ENCODE data around the gene ABCD3. TPM values are rescaled to one million over a fixed set of nuclear protein-coding genes. Genes with fewer than 3 reads are reported as not detected.
A peak's percentile ranks its signal among the peaks of the same experiment; 100 is the strongest.

Gene ABCD3
- total RNA-seq, 1 experiment from 2014 or later: 26.5 TPM

DNA sequence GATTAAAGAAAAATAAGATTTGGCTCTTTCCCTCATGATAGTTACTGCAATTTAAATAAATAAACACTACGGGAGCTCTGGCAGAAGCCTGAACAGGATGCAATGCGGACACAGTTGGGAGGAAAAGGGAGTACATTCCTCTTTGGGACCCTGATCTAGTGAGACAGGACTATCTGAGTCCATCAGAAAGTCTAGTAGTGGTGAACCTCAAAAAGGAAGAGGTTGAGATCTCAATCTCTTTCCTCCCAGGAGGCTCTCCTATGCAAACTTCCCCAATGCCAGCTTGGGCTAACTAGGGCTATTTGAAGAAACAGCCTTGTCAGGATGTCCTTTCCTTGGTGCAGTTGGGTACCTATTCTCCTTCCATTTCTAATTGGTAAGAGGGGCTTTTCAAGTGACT, 4.9 kb upstream of the ABCD3 start:
- ChIA-PET CTCF (no interaction called here), POLR2A (no interaction called here)
- Mint-ChIP-seq H3K4me1 (ENCODE audit: insufficient read depth, unreplicated experiment) (no peaks in the 10 kb centered on the region), H3K4me3 (ENCODE audit: unreplicated experiment) (no peak overlapping the region), H3K9me3 (ENCODE audit: unreplicated experiment) (no peaks in the 10 kb centered on the region), H3K27me3 (ENCODE audit: insufficient read depth, unreplicated experiment) (peaks cover 21% of the 10 kb centered on the region), H3K27ac (ENCODE audit: low read depth, unreplicated experiment) (no peak overlapping the region), H3K36me3 (ENCODE audit: insufficient read depth, unreplicated experiment) (no peaks in the 10 kb centered on the region)
- TF ChIP-seq, protein P1, sequence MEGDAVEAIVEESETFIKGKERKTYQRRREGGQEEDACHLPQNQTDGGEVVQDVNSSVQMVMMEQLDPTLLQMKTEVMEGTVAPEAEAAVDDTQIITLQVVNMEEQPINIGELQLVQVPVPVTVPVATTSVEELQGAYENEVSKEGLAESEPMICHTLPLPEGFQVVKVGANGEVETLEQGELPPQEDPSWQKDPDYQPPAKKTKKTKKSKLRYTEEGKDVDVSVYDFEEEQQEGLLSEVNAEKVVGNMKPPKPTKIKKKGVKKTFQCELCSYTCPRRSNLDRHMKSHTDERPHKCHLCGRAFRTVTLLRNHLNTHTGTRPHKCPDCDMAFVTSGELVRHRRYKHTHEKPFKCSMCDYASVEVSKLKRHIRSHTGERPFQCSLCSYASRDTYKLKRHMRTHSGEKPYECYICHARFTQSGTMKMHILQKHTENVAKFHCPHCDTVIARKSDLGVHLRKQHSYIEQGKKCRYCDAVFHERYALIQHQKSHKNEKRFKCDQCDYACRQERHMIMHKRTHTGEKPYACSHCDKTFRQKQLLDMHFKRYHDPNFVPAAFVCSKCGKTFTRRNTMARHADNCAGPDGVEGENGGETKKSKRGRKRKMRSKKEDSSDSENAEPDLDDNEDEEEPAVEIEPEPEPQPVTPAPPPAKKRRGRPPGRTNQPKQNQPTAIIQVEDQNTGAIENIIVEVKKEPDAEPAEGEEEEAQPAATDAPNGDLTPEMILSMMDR (IDR thresholded peaks at IDR 0.05; ENCODE audit: unreplicated experiment): no peak
- intact Hi-C loops (cut with micrococcal nuclease): no loop called here
- DNase-seq (ENCODE audit: unreplicated experiment): no peak
- no TSS peak for BruUV-seq (replicated peaks)

DNA sequence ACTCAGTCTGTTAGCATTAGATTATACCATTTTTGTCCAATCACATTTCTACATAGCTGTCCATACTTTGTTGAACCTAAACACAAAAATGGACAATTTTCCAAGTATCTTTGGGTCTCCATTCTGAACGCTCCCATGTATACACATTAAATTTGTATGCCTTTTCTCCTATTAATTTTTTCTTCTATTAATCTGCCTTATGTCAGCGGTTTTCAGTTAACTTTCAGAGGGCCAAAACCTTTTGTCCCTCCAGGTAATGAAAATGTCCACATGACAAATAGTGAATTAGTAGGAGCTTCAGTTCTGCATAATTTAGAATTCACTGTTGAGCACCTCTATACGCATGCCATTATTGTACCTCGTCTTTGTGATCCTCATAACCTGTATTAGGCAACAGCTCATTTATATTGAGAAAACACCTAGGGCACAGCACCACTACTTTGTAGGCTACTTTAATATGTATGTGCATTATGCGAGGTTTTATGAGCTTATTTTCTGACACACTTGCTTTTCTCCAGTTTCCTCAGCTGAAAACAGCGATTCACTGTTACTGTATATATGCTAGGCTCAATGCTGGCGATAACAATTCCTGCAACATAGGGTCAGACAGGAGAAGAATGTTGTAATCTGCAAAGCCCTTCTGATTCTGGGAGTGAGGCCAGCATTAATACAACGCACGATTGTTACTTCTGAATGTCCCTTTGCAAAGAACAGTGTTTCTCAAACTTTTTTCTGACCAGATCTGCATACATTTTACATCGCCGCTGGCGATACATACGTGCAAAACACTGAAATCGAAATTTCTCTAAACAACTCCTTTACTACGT, 1.1 kb upstream of the ABCD3 start:
- CTCF ChIA-PET: interaction anchor here (0.9 to 3.0 kb wide), 4 partner anchors 9 to 66 kb away, joined by 3 to 19 read pairs (median 3); no protein-coding TSS in a partner anchor
- TF ChIP-seq, protein P1 (IDR thresholded peaks at IDR 0.05; ENCODE audit: unreplicated experiment): no peak
- no peak overlapping the region for H3K4me3 Mint-ChIP-seq (ENCODE audit: unreplicated experiment)
- intact Hi-C loops (cut with micrococcal nuclease): no loop called here
- no peaks in the 10 kb centered on the region for H3K36me3 Mint-ChIP-seq (ENCODE audit: insufficient read depth, unreplicated experiment)
- POLR2A ChIA-PET: interaction anchor here (0.5 to 2.2 kb wide), 33 partner anchors 9 to 1231 kb away, joined by 3 to 14 read pairs (median 5); partner anchors contain the start of genes ARHGAP29 and F3
- H3K27me3 Mint-ChIP-seq (ENCODE audit: insufficient read depth, unreplicated experiment): peaks cover 12% of the 10 kb centered on the region
- DNase-seq (ENCODE audit: unreplicated experiment): peak; percentile 80
- H3K27ac Mint-ChIP-seq (ENCODE audit: low read depth, unreplicated experiment): no peak overlapping the region
- H3K4me1 Mint-ChIP-seq (ENCODE audit: insufficient read depth, unreplicated experiment): peaks cover 28% of the 10 kb centered on the region
- no TSS peak for BruUV-seq (replicated peaks)
- no peaks in the 10 kb centered on the region for H3K9me3 Mint-ChIP-seq (ENCODE audit: unreplicated experiment)

DNA sequence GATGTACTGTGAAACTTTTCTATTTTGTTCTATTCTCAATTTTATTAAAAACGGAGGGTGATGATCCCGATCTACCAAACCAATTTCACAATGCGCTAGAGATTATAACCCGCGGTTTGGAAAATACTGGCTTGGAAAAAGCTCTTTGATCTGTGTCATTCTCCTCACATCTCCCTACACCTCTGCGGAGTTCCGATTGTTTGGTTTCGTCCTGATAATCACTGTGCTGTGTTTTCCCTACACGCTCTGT, 536 bp upstream of the ABCD3 start:
- CTCF ChIA-PET: interaction anchor here (0.9 to 3.0 kb wide), 4 partner anchors 9 to 65 kb away, joined by 3 to 19 read pairs (median 3); no protein-coding TSS in a partner anchor
- no peak for DNase-seq (ENCODE audit: unreplicated experiment)
- POLR2A ChIA-PET: interaction anchor here (0.5 to 2.2 kb wide), 27 partner anchors 8 to 1232 kb away, joined by 3 to 14 read pairs (median 5); partner anchors contain the start of gene F3
- peaks cover 34% of the 10 kb centered on the region for H3K4me1 Mint-ChIP-seq (ENCODE audit: insufficient read depth, unreplicated experiment)
- no peaks in the 10 kb centered on the region for H3K9me3 Mint-ChIP-seq (ENCODE audit: unreplicated experiment)
- intact Hi-C loops (cut with micrococcal nuclease): no loop called here
- peaks cover 11% of the 10 kb centered on the region for H3K27me3 Mint-ChIP-seq (ENCODE audit: insufficient read depth, unreplicated experiment)
- H3K36me3 Mint-ChIP-seq (ENCODE audit: insufficient read depth, unreplicated experiment): no peaks in the 10 kb centered on the region
- H3K4me3 Mint-ChIP-seq (ENCODE audit: unreplicated experiment): no peak overlapping the region
- TF ChIP-seq, protein P1 (IDR thresholded peaks at IDR 0.05; ENCODE audit: unreplicated experiment): no peak
- H3K27ac Mint-ChIP-seq (ENCODE audit: low read depth, unreplicated experiment): no peak overlapping the region
- BruUV-seq (replicated peaks): no TSS peak

DNA sequence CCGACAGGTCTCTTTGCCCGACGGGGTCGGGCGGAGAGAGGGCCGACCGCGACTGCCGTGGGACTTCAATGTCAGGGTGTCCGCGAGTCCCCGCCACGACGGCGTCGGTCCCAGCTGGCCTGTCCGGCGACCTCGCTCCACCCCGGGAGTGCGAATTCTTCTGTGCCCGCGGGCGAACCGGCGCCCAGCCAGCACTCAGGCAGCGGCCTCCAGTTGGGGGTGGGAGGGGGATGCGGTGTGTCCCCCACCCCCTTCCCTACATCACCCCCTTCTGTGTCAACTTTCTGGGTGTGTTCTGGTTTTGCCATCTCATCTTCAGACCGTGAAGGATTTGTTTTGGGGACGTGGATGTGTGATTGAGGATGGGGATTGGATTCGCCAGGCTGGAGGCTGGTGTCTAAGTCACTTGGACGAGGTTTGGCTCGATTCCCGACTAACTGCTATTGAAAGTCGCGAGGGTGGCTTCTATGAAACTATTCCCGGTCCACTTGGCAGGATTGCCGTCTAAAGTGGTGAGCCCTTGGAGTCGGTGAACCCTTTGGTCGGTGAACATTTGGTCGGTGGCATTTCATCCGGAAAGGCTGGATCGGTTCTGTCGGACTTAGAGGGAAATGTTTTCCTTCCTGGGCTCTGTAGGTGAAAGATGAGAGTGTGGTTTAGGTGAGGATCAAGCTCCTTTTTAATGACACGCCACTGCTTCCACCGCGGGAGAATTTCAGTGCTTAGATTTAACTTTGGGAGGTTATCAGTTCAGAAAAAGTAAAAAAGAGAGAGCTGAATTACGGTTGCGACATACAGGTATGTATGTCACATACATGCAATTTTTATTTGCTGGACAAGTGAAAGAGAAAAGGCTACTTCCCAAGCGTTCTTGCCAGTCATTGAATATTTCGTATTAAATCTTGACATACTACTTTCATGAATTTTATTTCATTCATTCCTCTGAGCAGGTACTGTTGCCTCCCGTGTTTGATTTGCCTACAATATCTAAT, 771 bp downstream of the ABCD3 start:
- no peak overlapping the region for H3K27ac Mint-ChIP-seq (ENCODE audit: low read depth, unreplicated experiment)
- DNase-seq (ENCODE audit: unreplicated experiment): peak; percentile 63
- intact Hi-C loops (cut with micrococcal nuclease): no loop called here
- no peak overlapping the region for H3K4me3 Mint-ChIP-seq (ENCODE audit: unreplicated experiment)
- no peaks in the 10 kb centered on the region for H3K36me3 Mint-ChIP-seq (ENCODE audit: insufficient read depth, unreplicated experiment)
- TF ChIP-seq, protein P1 (IDR thresholded peaks at IDR 0.05; ENCODE audit: unreplicated experiment): no peak
- POLR2A ChIA-PET: interaction anchor here (0.6 to 2.2 kb wide), 18 partner anchors 11 to 854 kb away, joined by 3 to 10 read pairs (median 4); partner anchors contain the start of genes ARHGAP29 and F3
- BruUV-seq (replicated peaks): TSS peak; percentile 35
- CTCF ChIA-PET: interaction anchor here (0.6 kb wide), 1 partner anchor 209 kb away, joined by 4 read pairs; no protein-coding TSS in a partner anchor
- H3K27me3 Mint-ChIP-seq (ENCODE audit: insufficient read depth, unreplicated experiment): peaks cover 4% of the 10 kb centered on the region
- peaks cover 40% of the 10 kb centered on the region for H3K4me1 Mint-ChIP-seq (ENCODE audit: insufficient read depth, unreplicated experiment)
- H3K9me3 Mint-ChIP-seq (ENCODE audit: unreplicated experiment): no peaks in the 10 kb centered on the region
